Activated CD4-positive, alpha-beta memory T cell treated with anti-CD3 and anti-CD28 coated beads, Interleukin-2, amount 10 ng/mL, durations not matched to agents 7 days and 5 days (primary cell): ENCODE data around the gene TOPORS. TPM values are rescaled to one million over a fixed set of nuclear protein-coding genes. Genes with fewer than 3 reads are reported as not detected.

Experiments used
- CTCF ChIA-PET: fragments of 350-600 bp; sonication (Branson Sonifier 250); formaldehyde crosslinking; loops from one replicate; lab custom pipeline; 2021; ENCODE audit warnings: antibody characterized with exemption, inconsistent platforms; lab: Charles Lee
- POLR2A ChIA-PET: fragments of 350-600 bp; sonication (Branson Sonifier 250); formaldehyde crosslinking; loops from one replicate; lab custom pipeline; 2021; ENCODE audit warnings: antibody characterized with exemption; lab: Charles Lee
- DNase-seq: peaks from one replicate; pipeline ENCODE4 v3.0.0-alpha.2; 2020
- H3K27ac Mint-ChIP-seq: one replicate; pipeline ENCODE4 v1.8.0; 2021; ENCODE audit warnings: mild to moderate bottlenecking, mixed read lengths
- H3K27me3 Mint-ChIP-seq: one replicate; pipeline ENCODE4 v1.8.0; 2021; ENCODE audit warnings: mixed read lengths
- H3K36me3 Mint-ChIP-seq: one replicate; pipeline ENCODE4 v1.8.0; 2021; ENCODE audit warnings: low read depth, mixed read lengths
- H3K4me1 Mint-ChIP-seq: one replicate; pipeline ENCODE4 v1.8.0; 2021; ENCODE audit warnings: mixed read lengths
- H3K4me3 Mint-ChIP-seq: one replicate; pipeline ENCODE4 v1.8.0; 2021; ENCODE audit warnings: mild to moderate bottlenecking, mixed read lengths
- H3K9me3 Mint-ChIP-seq: one replicate; pipeline ENCODE4 v1.8.0; 2021; ENCODE audit warnings: mixed read lengths
- total RNA-seq, 2 experiments: library from RNA; stranded (reverse); gene quantifications; one replicate each; pipeline ENCODE4 v1.2.3, GENCODE V29; 2021

Gene TOPORS
- total RNA-seq, 2 experiments from 2014 or later, result 12.2 to 12.7 TPM

DNA sequence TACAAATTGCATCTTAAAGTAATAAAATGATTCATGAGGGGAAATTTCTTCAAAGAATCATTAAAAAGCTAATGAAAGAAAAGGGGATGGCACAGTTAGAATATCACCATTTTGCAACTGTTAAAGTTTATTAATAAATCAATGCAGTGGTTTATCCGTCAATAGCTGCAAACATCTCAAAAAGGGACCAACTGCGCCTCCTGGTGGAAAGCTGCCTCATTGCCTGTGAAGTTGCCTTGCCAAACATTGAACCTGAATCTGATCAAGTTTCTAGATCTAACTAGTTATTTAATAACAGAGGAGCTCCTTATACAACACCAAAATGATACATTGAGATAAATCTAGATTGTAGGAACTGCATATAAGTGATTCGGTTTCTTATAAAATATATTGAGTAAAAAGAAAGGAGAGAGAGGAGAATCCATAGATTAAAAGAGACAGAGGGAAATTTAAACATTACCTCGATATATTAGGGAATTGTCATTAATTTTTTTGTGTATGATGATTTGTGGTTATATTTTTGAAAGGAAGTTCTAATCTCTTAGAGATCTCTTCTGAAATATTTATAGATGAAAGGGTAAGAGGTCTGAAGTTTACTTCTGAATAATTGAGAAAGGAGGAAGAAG lies 27.4 kb upstream of the TOPORS start:
- ChIA-PET CTCF (interaction anchor here (0.6 to 11.8 kb wide), 28 partner anchors 8 to 1283 kb away, joined by 3 to 416 read pairs (median 5); partner anchors contain the start of genes ACO1, RIGI, SMIM27 and TOPORS), POLR2A (interaction anchor here (0.7 to 4.6 kb wide), 6 partner anchors 28 to 446 kb away, joined by 3 to 20 read pairs (median 4); partner anchors contain the start of genes ACO1, RIGI and SMIM27)
- H3K4me3 Mint-ChIP-seq, result no peak overlapping the region
- no peak overlapping the region for H3K27ac Mint-ChIP-seq
- no peaks in the 10 kb centered on the region for H3K9me3 Mint-ChIP-seq
- H3K36me3 Mint-ChIP-seq, result no peaks in the 10 kb centered on the region
- DNase-seq, result peak; percentile 80
- peaks cover 17% of the 10 kb centered on the region for H3K27me3 Mint-ChIP-seq
- peaks cover 5% of the 10 kb centered on the region for H3K4me1 Mint-ChIP-seq

DNA sequence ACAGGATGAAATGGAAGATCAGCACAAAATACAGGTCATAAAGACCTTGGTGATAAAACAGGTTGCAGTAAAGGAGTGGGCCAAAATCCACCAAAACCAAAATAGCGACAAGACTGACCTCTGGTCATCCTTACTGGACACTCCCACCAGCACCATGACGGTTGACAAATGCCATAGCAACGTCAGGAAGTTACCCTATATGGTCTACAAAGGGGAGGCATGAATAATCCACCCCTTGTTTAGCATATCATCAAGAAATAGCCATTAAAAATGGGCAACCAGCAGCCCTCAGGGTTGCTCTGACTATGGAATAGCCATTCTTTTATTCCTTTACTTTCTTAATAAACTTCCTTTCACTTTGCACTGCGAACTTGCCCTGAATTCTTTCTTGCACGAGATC lies 26.6 kb upstream of the TOPORS start:
- Mint-ChIP-seq H3K27me3 (peaks cover 14% of the 10 kb centered on the region), H3K9me3 (no peaks in the 10 kb centered on the region), H3K36me3 (no peaks in the 10 kb centered on the region), H3K27ac (no peak overlapping the region), H3K4me3 (no peak overlapping the region), H3K4me1 (peaks cover 7% of the 10 kb centered on the region)
- ChIA-PET POLR2A (interaction anchor here (0.9 to 4.6 kb wide), 4 partner anchors 27 to 447 kb away, joined by 3 to 20 read pairs (median 4); partner anchors contain the start of gene ACO1), CTCF (interaction anchor here (0.6 to 11.8 kb wide), 18 partner anchors 12 to 1284 kb away, joined by 3 to 416 read pairs (median 6); partner anchors contain the start of genes ACO1, SMIM27 and TOPORS)
- no peak for DNase-seq

GRCh38 chr9:32577316-32577715 lies 24.9 kb upstream of the TOPORS start:
- POLR2A ChIA-PET, result interaction anchor here (0.7 to 4.6 kb wide), 2 partner anchors 26 to 198 kb away, joined by 3 to 20 read pairs; no protein-coding TSS in a partner anchor
- DNase-seq, result no peak
- Mint-ChIP-seq H3K4me1 (peaks cover 14% of the 10 kb centered on the region), H3K9me3 (no peaks in the 10 kb centered on the region), H3K36me3 (no peaks in the 10 kb centered on the region), H3K4me3 (no peak overlapping the region), H3K27me3 (peaks cover 14% of the 10 kb centered on the region), H3K27ac (no peak overlapping the region)
- CTCF ChIA-PET, result interaction anchor here (6.1 to 11.8 kb wide), 2 partner anchors 194 to 199 kb away, joined by 51 to 416 read pairs; partner anchors contain the start of gene ACO1

DNA sequence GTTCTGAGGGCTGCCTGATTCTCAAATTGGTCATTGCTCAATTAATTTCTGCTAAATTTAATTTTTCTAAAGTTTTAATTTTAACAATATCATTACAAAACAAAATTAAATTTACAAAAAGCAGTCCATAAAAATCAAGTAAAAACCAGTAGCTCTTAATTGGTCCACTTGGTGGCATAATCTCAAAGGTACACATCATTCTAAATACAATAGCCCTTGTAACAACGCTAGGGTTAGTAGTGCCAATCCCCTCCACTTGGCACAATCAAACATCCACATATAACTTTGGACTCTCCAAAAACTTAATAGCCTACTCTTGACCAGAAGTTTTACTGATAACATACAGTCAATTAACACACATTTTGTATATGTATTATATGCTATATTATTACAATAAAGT lies 22.5 kb upstream of the TOPORS start:
- Mint-ChIP-seq H3K27me3 (peaks cover 6% of the 10 kb centered on the region), H3K4me1 (peaks cover 27% of the 10 kb centered on the region), H3K4me3 (no peak overlapping the region), H3K9me3 (no peaks in the 10 kb centered on the region), H3K36me3 (peaks cover 5% of the 10 kb centered on the region), H3K27ac (no peak overlapping the region)
- POLR2A ChIA-PET, result no interaction called here
- DNase-seq, result no peak
- CTCF ChIA-PET, result interaction anchor here (1.0 to 11.8 kb wide), 4 partner anchors 24 to 394 kb away, joined by 3 to 416 read pairs (median 54); partner anchors contain the start of genes ACO1, SMIM27 and TOPORS

DNA sequence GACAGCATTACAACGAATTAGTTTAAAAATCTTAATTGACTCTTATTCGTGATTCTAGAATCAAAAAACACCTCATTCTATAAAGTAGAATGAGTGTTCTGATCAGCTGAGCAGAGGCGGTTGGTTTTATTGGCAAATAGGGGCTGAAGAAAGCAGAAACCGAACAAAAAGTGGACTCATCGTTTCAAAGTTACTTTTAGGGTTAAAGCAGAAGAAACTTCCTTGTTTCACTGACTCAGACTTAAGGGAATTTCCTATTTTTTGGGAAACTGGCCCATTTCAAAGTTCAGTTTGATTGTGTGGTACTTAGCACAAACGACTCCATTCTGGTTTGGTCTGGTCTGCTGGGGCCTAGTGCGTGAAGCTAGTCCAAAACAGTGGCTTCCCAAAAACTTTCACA lies 21.4 kb upstream of the TOPORS start:
- H3K9me3 Mint-ChIP-seq, result no peaks in the 10 kb centered on the region
- H3K4me3 Mint-ChIP-seq, result peak overlapping the region; percentile 97
- H3K27ac Mint-ChIP-seq, result peak overlapping the region; percentile 96
- CTCF ChIA-PET, result interaction anchor here (1.0 to 11.8 kb wide), 6 partner anchors 8 to 396 kb away, joined by 3 to 416 read pairs (median 43); partner anchors contain the start of genes ACO1, RIGI, SMIM27 and TOPORS
- peaks cover 28% of the 10 kb centered on the region for H3K4me1 Mint-ChIP-seq
- no peak for DNase-seq
- POLR2A ChIA-PET, result interaction anchor here (1.2 to 2.9 kb wide), 6 partner anchors 10 to 451 kb away, joined by 5 to 36 read pairs (median 12); partner anchors contain the start of genes ACO1, DNAJA1, RIGI and SMIM27
- H3K27me3 Mint-ChIP-seq, result peaks cover 3% of the 10 kb centered on the region
- H3K36me3 Mint-ChIP-seq, result peaks cover 5% of the 10 kb centered on the region

- POLR2A ChIA-PET, result interaction anchor here (1.0 to 2.9 kb wide), 8 partner anchors 9 to 452 kb away, joined by 3 to 36 read pairs (median 6); partner anchors contain the start of genes ACO1, DNAJA1, RIGI and SMIM27
- peak; percentile 96 for DNase-seq
- no peaks in the 10 kb centered on the region for H3K9me3 Mint-ChIP-seq
- H3K36me3 Mint-ChIP-seq, result peaks cover 9% of the 10 kb centered on the region
- H3K4me3 Mint-ChIP-seq, result peak within 1 kb of the TSS; percentile 97
- CTCF ChIA-PET, result interaction anchor here (1.1 to 11.8 kb wide), 8 partner anchors 9 to 195 kb away, joined by 6 to 416 read pairs (median 23); partner anchors contain the start of genes ACO1, RIGI, SMIM27 and TOPORS
- peak within 1 kb of the TSS; percentile 96 for H3K27ac Mint-ChIP-seq
- H3K4me1 Mint-ChIP-seq, result peaks cover 28% of the 10 kb centered on the region
- H3K27me3 Mint-ChIP-seq, result peaks cover 1% of the 10 kb centered on the region
Measured at GRCh38 chr9:32572900-32573523, 20.6 kb upstream of the TOPORS start, which contains the start of gene NDUFB6. Gene NDUFB6 (minus strand): TSS chr9:32573159. CDS start chr9:32573060, 99 bp downstream.

DNA sequence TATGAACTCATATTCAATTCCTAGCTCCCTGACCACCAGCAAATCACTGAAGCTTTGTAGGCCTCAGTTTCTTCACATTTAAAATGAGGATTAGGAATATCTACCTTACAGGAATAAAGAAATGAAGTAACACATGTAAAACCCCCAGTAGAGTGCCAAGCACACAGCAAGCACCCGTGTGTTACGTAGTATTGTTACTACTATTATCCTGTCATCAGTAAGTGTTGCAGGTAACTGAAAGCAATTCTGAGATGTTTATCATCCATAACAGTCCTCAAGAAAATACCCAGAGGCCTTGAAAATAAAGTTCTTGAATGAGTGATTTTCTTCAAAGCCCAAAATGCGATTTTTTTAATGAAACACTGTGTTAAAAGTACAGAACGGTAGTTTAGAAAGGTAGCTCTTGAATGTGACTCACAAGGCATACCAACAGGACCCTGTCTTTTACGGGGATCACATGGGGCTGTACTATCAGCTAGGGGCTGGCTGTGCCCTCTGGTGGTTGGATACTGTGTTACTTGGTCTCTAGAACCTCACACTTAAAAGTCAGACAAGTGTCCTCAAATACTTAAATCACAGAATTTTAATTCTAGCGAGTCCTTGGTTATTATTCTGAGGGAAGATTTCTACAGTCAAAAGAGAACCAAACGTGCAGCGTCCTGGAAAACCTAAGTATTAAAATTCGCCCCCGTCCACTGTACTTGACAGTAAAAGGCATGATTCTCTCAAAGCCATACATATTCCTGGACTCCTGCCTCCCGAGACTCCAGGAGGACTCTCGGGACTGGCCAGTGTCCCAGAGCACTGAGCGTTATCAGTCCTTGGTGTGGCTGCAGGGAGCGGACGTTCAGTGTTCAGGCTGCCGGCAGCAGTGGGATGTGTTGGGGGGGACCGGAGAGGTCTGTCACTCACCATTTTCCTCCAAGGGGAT lies 19.8 kb upstream of the TOPORS start:
- peak overlapping the region; percentile 97 for H3K4me3 Mint-ChIP-seq
- peak; percentile 81 for DNase-seq
- peak overlapping the region; percentile 96 for H3K27ac Mint-ChIP-seq
- H3K4me1 Mint-ChIP-seq, result peaks cover 28% of the 10 kb centered on the region
- H3K9me3 Mint-ChIP-seq, result no peaks in the 10 kb centered on the region
- H3K27me3 Mint-ChIP-seq, result peaks cover 1% of the 10 kb centered on the region
- ChIA-PET POLR2A (interaction anchor here (0.9 to 2.9 kb wide), 12 partner anchors 8 to 471 kb away, joined by 3 to 36 read pairs (median 5); partner anchors contain the start of genes ACO1, DNAJA1, RIGI and SMIM27), CTCF (interaction anchor here (0.6 to 11.8 kb wide), 20 partner anchors 8 to 198 kb away, joined by 3 to 416 read pairs (median 6); partner anchors contain the start of genes ACO1, RIGI, SMIM27 and TOPORS)
- peaks cover 15% of the 10 kb centered on the region for H3K36me3 Mint-ChIP-seq

- no peak for DNase-seq
- H3K36me3 Mint-ChIP-seq, result peaks cover 28% of the 10 kb centered on the region
- no peaks in the 10 kb centered on the region for H3K27me3 Mint-ChIP-seq
- POLR2A ChIA-PET, result no interaction called here
- H3K4me3 Mint-ChIP-seq, result no peak overlapping the region
- H3K4me1 Mint-ChIP-seq, result peaks cover 34% of the 10 kb centered on the region
- no peaks in the 10 kb centered on the region for H3K9me3 Mint-ChIP-seq
- H3K27ac Mint-ChIP-seq, result peak overlapping the region; percentile 46
- CTCF ChIA-PET, result no interaction called here
Measured at GRCh38 chr9:32570262-32570661, 17.9 kb upstream of the TOPORS start.

- POLR2A ChIA-PET, result interaction anchor here (1.7 kb wide), 2 partner anchors 12 to 17 kb away, joined by 7 to 10 read pairs; no protein-coding TSS in a partner anchor
- no peaks in the 10 kb centered on the region for H3K9me3 Mint-ChIP-seq
Measured at GRCh38 chr9:32566770-32567169, 14.4 kb upstream of the TOPORS start.

DNA sequence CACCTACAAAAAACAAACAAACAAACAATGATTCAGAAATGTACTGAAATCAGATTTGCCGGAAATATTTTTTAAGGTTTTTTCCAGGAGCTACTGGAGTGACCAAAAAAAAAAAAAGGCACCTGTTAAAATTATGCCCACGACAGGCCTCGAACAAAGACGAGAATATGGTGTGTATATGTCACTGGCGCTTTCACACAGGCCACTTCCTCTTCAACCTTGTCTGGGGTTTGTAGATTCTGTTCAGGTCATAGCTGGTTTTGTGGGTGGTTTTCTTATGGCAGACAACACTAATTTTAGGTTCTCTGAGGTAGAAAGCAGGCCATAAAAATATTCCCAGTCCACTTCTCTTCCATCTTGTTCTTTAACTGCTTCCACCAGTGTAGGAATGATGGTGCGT lies 13.6 kb upstream of the TOPORS start:
- Mint-ChIP-seq H3K27me3 (no peaks in the 10 kb centered on the region), H3K36me3 (peaks cover 41% of the 10 kb centered on the region), H3K9me3 (no peaks in the 10 kb centered on the region), H3K4me3 (no peak overlapping the region), H3K27ac (no peak overlapping the region), H3K4me1 (peaks cover 15% of the 10 kb centered on the region)
- ChIA-PET POLR2A (interaction anchor here (1.7 kb wide), 2 partner anchors 12 to 16 kb away, joined by 7 to 10 read pairs; no protein-coding TSS in a partner anchor), CTCF (interaction anchor here (0.8 to 2.8 kb wide), 4 partner anchors 14 to 187 kb away, joined by 5 to 19 read pairs (median 8); partner anchors contain the start of genes RIGI and SMIM27)
- DNase-seq, result no peak

More at GRCh38 chr9:32566770-32567169, 14.4 kb upstream of the TOPORS start:
- Mint-ChIP-seq H3K4me3 (no peak overlapping the region), H3K27ac (no peak overlapping the region), H3K27me3 (no peaks in the 10 kb centered on the region), H3K4me1 (peaks cover 20% of the 10 kb centered on the region), H3K36me3 (peaks cover 37% of the 10 kb centered on the region)
- no peak for DNase-seq
- CTCF ChIA-PET, result interaction anchor here (0.8 to 2.8 kb wide), 4 partner anchors 14 to 188 kb away, joined by 5 to 19 read pairs (median 8); partner anchors contain the start of genes RIGI and SMIM27

DNA sequence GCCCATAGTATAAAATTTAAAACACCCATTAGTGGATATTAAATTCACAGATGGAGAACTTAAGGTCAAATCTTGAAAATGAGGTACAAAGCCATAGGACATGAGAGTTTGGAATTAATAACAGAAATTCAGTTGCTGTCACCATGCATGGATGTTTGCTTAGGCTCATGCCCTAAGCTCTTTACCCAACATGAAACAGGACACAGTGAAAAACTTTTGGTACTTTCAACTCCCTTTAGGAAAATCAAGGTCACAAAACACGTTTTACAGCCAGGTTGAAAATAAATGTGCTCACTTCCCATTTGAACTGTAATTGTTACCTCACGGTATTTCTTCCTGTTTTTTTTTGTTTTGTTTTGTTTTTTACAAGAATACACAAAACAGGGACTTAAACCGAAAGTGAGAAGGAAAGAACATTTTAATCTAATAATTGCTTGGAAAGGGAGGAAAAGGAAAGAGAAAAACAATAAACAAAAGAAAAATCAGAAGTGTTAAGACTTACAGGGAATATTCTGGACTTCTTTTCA lies 6.1 kb upstream of the TOPORS start:
- Mint-ChIP-seq H3K4me1 (peaks cover 17% of the 10 kb centered on the region), H3K36me3 (peaks cover 8% of the 10 kb centered on the region), H3K27me3 (no peaks in the 10 kb centered on the region), H3K4me3 (no peak overlapping the region), H3K27ac (no peak overlapping the region), H3K9me3 (no peaks in the 10 kb centered on the region)
- no peak for DNase-seq
- ChIA-PET POLR2A (no interaction called here), CTCF (interaction anchor here (2.6 kb wide), 1 partner anchor 14 kb away, joined by 10 read pairs; the partner anchor contains the start of gene NDUFB6)
